ENCODE measurements around the gene RABL6.

RABL6 gene

DNA sequence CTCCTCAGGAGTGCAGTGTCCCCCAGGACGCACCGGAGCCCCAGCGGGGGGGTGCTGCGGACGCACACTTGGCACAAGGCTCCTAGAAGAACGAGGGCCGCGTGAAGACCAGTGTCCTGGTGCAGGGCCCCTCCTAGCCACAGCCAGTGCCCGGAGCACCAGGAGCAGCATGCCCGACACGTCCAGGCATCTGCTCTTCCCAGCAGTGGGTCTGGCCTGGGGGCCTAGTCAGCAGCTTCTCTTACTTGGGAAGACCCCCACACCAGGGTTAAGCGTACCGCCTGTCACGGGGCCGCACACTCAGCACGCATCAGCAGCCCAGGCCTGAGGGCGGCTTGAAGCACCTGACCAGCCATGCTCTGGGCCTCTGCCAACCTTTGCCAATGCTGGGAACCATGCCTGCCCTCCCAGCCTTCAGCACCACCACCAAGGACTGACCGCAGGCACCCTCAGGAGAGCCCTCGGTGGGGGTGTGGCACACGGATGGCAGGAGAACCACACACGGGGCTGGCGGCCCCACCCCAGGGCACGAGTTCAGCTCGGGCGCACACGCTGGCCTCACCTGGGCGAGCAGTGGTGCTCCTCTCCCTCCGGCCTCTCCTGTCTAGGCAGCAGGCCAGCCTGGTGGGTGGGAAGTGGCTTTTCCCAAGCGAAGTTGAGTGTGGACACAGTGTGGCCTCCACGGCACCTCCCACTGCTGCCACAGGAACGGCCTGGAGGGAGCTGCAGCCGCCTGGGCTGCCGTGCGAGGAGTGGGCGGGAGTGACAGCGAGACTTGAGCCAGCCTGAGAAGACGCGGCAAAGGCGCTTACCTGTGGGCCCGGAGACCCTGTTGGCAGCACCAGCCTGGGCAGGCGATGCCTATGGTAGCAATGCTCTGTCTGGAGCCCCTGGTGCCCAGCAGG, 22.5 kb downstream of the RABL6 start:
- TF ChIP-seq SIN3A (IDR thresholded peaks at IDR 0.05; ENCODE audit: borderline replicate concordance, insufficient read depth, low read length): no peak
- TF ChIP-seq FOXP2 (optimal IDR thresholded peaks at IDR 0.05; ENCODE audit: borderline replicate concordance, extremely low read depth, extremely low read length, insufficient read depth): no peak

DNA sequence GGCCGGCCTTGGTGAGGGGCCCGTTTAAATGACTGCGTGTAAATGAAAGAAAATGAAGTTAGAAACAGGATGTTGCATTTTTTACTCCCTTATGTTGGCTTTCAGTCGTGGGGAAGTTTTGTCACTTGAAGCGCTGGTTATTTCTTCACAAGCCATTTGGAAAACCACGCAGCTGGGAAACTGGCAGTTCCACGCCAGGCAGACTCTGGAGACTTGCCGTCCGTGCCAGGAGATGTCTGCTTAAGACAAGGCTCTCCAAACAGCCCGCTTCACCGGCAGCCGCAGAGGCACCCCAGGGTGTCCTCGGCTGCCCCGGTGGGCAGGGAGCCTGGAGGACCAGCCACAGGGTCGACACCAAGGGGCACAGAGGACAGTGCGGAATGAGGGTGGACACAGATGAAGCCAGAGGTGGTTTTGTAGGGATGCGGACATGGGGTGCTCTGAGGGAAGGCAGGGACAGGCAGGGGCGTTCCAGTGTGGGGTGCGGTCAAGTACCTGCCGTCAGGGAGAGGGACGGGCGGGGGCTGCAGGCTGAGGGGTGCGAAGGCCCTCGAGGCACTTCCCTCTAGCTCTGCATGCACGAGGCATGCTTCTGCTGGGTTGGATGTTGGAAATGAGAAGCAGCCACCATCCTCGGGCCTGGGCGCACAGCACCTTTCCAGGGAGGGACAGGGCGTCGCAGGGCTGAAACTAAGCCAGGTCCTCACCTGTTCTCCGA, 23.4 kb downstream of the RABL6 start:
- TF ChIP-seq SIN3A (IDR thresholded peaks at IDR 0.05; ENCODE audit: borderline replicate concordance, insufficient read depth, low read length) (no peak), POLR2AphosphoS5 (IDR thresholded peaks at IDR 0.05; ENCODE audit: low read depth, low read length) (no peak), FOXP2 (optimal IDR thresholded peaks at IDR 0.05; ENCODE audit: borderline replicate concordance, extremely low read depth, extremely low read length, insufficient read depth) (no peak), TAF1 (IDR thresholded peaks at IDR 0.05; ENCODE audit: borderline replicate concordance, insufficient read depth, low read length) (no peak)
- TF ChIP-seq, protein P1, sequence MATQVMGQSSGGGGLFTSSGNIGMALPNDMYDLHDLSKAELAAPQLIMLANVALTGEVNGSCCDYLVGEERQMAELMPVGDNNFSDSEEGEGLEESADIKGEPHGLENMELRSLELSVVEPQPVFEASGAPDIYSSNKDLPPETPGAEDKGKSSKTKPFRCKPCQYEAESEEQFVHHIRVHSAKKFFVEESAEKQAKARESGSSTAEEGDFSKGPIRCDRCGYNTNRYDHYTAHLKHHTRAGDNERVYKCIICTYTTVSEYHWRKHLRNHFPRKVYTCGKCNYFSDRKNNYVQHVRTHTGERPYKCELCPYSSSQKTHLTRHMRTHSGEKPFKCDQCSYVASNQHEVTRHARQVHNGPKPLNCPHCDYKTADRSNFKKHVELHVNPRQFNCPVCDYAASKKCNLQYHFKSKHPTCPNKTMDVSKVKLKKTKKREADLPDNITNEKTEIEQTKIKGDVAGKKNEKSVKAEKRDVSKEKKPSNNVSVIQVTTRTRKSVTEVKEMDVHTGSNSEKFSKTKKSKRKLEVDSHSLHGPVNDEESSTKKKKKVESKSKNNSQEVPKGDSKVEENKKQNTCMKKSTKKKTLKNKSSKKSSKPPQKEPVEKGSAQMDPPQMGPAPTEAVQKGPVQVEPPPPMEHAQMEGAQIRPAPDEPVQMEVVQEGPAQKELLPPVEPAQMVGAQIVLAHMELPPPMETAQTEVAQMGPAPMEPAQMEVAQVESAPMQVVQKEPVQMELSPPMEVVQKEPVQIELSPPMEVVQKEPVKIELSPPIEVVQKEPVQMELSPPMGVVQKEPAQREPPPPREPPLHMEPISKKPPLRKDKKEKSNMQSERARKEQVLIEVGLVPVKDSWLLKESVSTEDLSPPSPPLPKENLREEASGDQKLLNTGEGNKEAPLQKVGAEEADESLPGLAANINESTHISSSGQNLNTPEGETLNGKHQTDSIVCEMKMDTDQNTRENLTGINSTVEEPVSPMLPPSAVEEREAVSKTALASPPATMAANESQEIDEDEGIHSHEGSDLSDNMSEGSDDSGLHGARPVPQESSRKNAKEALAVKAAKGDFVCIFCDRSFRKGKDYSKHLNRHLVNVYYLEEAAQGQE (IDR thresholded peaks at IDR 0.05; ENCODE audit: insufficient read depth in 1 of 2, low read depth in 2 of 2, low read length in 2 of 2): no peak

DNA sequence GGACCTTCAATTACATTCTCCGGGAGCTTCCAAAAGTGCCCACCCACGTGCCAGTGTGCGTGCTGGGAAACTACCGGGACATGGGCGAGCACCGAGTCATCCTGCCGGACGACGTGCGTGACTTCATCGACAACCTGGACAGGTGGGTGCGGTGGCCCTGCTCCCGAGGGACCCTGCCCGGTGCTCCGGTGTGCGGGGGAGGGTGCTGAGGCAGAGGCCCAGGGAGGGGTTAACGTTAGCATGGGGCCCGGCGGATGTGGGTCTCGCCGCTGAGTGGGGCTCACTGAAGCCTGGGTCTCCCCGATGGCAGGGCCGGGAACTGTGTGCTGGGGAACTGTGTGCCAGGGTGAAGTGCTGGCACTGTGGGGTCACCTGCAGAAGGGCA, 24.0 kb downstream of the RABL6 start:
- no peak for TF ChIP-seq TAF1 (IDR thresholded peaks at IDR 0.05; ENCODE audit: borderline replicate concordance, insufficient read depth, low read length)

DNA sequence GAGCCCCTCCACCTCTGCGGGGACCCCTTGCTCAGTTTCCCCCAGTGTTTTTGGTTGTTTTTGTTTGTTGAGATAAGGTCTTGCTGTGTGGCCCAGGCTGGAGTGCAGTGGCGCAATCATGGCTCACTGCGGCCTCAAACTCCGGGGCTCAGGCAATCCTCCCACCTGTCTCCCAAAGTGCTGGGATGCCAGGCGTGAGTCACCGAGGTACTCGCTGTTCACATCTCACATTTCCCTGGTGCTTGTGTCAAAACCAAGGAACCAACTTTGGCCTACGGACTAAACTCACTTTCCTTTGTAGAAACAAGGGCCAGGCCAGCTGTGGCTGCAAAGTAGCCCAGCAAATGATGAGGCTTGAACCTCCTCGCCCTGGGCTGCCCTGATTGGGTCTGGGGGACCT, 24.8 kb downstream of the RABL6 start:
- TF ChIP-seq FOXP2 (optimal IDR thresholded peaks at IDR 0.05; ENCODE audit: borderline replicate concordance, extremely low read depth, extremely low read length, insufficient read depth) (no peak), SIN3A (IDR thresholded peaks at IDR 0.05; ENCODE audit: borderline replicate concordance, insufficient read depth, low read length) (no peak), POLR2AphosphoS5 (IDR thresholded peaks at IDR 0.05; ENCODE audit: low read depth, low read length) (no peak), TAF1 (IDR thresholded peaks at IDR 0.05; ENCODE audit: borderline replicate concordance, insufficient read depth, low read length) (no peak)
- TF ChIP-seq, protein P1 (IDR thresholded peaks at IDR 0.05; ENCODE audit: insufficient read depth in 1 of 2, low read depth in 2 of 2, low read length in 2 of 2): no peak

DNA sequence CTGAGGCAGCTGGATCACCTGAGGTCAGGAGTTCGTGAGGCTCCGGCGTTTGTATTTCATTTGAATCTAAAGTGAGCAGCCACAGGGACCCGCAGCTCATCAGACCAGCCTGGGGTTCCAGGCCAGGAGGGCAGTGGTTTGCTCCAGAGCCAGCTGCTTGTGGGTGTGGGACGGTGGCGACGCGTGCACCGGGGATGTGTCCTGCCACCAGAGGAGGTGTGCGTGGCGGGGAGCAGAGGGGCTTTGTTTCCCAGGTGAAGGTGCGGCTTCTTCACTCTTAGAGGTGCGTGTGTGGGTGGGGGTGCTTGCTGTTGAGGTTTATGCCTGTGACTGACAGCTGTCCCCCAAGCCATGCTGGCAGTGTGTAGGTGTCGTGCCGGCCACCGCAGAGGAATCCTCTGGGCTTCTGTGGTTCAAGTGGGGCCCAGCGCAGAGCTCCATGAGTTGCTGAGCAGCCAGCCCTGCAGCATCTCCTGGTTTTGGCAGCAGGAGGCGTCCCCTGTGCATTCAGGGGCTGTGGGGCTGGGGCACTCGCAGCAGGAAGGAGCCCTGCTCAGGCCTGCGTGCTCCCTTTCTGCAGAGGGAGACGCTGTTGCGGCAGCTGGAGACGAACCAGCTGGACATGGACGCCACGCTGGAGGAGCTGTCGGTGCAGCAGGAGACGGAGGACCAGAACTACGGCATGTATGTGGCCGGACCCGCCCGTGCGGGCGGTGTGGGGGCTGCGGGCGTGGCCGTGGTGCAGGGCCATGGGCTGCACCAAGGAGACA, 27.6 kb downstream of the RABL6 start:
- TF ChIP-seq SIN3A (IDR thresholded peaks at IDR 0.05; ENCODE audit: borderline replicate concordance, insufficient read depth, low read length) (no peak), POLR2AphosphoS5 (IDR thresholded peaks at IDR 0.05; ENCODE audit: low read depth, low read length) (no peak), FOXP2 (optimal IDR thresholded peaks at IDR 0.05; ENCODE audit: borderline replicate concordance, extremely low read depth, extremely low read length, insufficient read depth) (no peak), TAF1 (IDR thresholded peaks at IDR 0.05; ENCODE audit: borderline replicate concordance, insufficient read depth, low read length) (no peak)
- TF ChIP-seq, protein P1 (IDR thresholded peaks at IDR 0.05; ENCODE audit: insufficient read depth in 1 of 2, low read depth in 2 of 2, low read length in 2 of 2): no peak

All from PFSK-1 (cell line).